ENCODE measurements around the gene CUTA. TPM values are rescaled to one million over a fixed set of nuclear protein-coding genes. Genes with fewer than 3 reads are reported as not detected.
A peak's percentile ranks its signal among the peaks of the same experiment; 100 is the strongest.

Gene CUTA, protein sequence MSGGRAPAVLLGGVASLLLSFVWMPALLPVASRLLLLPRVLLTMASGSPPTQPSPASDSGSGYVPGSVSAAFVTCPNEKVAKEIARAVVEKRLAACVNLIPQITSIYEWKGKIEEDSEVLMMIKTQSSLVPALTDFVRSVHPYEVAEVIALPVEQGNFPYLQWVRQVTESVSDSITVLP
- total RNA-seq (2014; rRNA removed; shearing (Covaris generic); ENCODE audit: low replicate concordance): 303 and 346 TPM in 2 replicates

- peak; percentile 100 for DNase-seq (ENCODE audit: low read depth)
- in situ Hi-C loops (cut with HindIII; ENCODE audit: low pct_unique_long_range_greater_than_20kb, low sequenced_read_pairs): no loop called here
Observed at GRCh38 chr6:33417903-33418689, at the start of gene CUTA. CUTA (minus strand) TSS chr6:33418107; CDS start chr6:33418000, 107 bp downstream.

DNA sequence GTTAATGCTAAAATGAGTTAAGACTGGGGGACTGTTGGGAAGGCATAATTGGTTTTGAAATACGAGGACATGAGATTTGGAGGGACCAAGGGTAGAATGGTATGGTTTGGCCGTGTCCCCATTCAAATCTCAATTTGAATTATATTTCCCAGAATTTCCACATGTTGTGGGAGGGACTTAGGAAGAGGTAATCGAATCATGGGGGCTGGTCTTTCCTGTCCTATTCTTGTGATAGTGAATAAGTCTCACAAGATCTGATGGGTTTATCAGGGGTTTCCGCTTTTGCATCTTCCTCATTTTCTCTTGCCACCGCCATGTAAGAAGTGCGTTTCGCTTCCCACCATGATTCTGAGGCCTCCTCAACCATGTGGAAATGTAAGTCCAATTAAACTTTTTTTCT is 49.2 kb upstream of the CUTA start:
- no peak for DNase-seq (ENCODE audit: low read depth)
- in situ Hi-C loops (cut with HindIII; ENCODE audit: low pct_unique_long_range_greater_than_20kb, low sequenced_read_pairs): no loop called here

- in situ Hi-C loops (cut with HindIII; ENCODE audit: low pct_unique_long_range_greater_than_20kb, low sequenced_read_pairs): no loop called here
- DNase-seq (ENCODE audit: low read depth): no peak
Observed at GRCh38 chr6:33466075-33466735, 48.3 kb upstream of the CUTA start.

DNA sequence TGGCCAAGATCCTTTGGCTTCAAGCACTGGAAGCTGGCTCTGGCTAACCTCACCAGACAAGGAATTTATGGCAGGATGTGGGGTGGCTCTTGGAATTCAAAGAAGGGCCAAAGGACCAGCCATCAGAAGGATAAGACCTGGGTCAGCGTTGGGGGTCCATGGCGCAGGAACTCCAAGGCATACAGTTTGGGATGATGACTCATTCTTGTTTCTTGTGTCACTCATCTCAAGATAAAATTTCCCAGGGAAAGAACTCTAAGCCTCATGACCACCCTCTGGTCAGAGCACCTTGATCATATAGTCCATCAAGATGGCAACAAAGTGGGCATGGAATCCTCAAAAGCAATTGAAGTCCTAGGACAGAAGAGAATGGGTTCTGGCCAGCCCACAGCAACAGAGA is 41.3 kb upstream of the CUTA start:
- DNase-seq (ENCODE audit: low read depth): no peak
- in situ Hi-C loops (cut with HindIII; ENCODE audit: low pct_unique_long_range_greater_than_20kb, low sequenced_read_pairs): no loop called here

DNA sequence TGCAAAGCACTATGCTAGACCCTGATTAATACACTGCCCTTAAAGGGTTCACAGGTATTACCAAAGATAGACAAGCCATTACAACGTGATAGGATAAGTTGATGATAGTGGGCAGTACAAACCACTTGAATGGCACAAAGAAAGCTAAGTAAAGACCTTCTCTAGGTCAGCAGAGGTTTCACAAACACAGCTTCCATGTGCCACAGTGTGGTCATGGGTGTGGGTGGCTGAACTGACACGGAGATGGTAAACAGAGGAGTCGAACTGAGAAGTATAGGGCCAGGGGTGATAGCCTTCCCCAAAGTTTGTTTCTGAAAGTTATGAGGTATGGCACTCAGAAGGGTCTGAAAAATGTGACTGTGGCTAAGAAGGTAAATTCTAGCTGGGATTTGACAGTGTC is 40.8 kb upstream of the CUTA start:
- DNase-seq (ENCODE audit: low read depth): no peak
- in situ Hi-C loops (cut with HindIII; ENCODE audit: low pct_unique_long_range_greater_than_20kb, low sequenced_read_pairs): no loop called here

GRCh38 chr6:33456156-33456555 is 38.2 kb upstream of the CUTA start:
- in situ Hi-C loops (cut with HindIII; ENCODE audit: low pct_unique_long_range_greater_than_20kb, low sequenced_read_pairs): no loop called here
- no peak for DNase-seq (ENCODE audit: low read depth)

GRCh38 chr6:33455051-33455450 is 37.1 kb upstream of the CUTA start:
- in situ Hi-C loops (cut with HindIII; ENCODE audit: low pct_unique_long_range_greater_than_20kb, low sequenced_read_pairs): no loop called here
- no peak for DNase-seq (ENCODE audit: low read depth)

DNA sequence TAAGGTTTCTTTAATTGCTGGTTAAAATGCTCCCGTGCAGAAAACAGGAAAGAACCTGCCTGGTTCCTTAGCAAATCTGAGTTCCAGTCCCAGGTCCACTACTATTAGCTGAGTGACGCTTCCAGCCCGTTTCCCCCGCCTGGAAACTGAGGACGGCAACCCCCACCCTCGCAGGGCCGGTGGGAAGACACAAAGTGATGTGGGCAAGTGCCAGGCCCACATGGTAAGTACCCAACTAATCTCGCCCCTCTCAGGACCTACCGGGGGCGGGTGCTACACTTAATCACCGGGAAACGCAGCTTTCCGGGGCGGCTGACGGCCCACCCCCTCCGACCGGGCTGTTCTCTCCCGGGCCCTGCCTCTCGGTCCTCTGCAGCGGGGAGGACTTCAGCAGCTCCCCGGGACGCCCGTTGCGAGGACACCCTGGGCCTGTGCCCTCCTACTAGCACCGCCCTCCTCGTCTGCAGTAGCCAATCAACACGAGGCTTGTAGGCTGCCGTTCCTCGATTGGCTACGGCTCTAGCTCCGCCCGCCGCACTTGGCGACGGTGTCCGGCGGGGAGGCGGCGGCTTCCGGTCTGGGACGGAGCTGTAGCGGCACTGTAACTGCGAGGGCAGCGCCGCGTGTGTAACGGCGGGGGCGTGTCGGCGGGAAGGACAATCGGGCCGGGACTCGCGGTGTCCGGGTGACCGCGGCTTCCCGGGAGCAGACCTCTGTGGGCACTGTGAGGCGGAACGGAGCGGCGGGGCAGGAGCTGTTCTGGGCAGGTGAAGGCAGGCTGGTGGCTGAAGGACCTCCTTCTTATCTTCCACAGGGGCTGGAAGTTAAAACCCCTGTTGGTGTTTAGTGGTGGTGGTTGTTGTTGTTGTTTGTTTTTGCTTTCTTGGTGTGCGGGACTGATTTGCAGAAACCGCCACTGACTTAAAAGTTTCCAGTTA is 36.4 kb upstream of the CUTA start, which contains the start of gene ZBTB9:
ZBTB9 (plus strand) TSS at position 568 of the 938 bp plus-strand sequence. CDS start 525 bp downstream, outside the sequence.
- DNase-seq (ENCODE audit: low read depth): peak; percentile 96
- in situ Hi-C loops (cut with HindIII; ENCODE audit: low pct_unique_long_range_greater_than_20kb, low sequenced_read_pairs): no loop called here

GRCh38 chr6:33453393-33454008 is 35.6 kb upstream of the CUTA start:
- no peak for DNase-seq (ENCODE audit: low read depth)
- in situ Hi-C loops (cut with HindIII; ENCODE audit: low pct_unique_long_range_greater_than_20kb, low sequenced_read_pairs): no loop called here

DNA sequence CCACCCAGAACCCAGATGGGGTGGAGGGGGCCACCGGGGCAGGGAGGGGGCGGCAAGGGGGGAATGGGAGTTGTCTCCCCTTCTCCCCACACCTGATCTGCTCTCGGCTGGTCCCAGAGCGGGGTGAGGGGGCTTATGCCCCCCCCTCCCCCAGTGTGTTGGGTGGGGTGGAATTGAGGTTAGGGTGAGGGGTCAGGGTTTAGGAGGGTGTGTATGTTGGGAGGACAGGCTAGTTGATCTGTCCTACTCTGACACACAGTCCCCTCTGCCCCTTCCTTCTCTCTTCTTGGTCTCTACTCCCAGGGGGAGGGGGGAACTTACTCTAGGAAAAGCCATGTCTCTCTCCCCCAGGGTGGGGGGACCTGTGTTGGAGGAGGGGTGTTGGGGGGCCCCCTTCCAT is 34.6 kb upstream of the CUTA start:
- no peak for DNase-seq (ENCODE audit: low read depth)
- in situ Hi-C loops (cut with HindIII; ENCODE audit: low pct_unique_long_range_greater_than_20kb, low sequenced_read_pairs): no loop called here

- in situ Hi-C loops (cut with HindIII; ENCODE audit: low pct_unique_long_range_greater_than_20kb, low sequenced_read_pairs): no loop called here
- DNase-seq (ENCODE audit: low read depth): no peak
Observed at GRCh38 chr6:33451606-33452005, 33.7 kb upstream of the CUTA start.

GRCh38 chr6:33450434-33450833 is 32.5 kb upstream of the CUTA start:
- in situ Hi-C loops (cut with HindIII; ENCODE audit: low pct_unique_long_range_greater_than_20kb, low sequenced_read_pairs): no loop called here
- DNase-seq (ENCODE audit: low read depth): no peak

DNA sequence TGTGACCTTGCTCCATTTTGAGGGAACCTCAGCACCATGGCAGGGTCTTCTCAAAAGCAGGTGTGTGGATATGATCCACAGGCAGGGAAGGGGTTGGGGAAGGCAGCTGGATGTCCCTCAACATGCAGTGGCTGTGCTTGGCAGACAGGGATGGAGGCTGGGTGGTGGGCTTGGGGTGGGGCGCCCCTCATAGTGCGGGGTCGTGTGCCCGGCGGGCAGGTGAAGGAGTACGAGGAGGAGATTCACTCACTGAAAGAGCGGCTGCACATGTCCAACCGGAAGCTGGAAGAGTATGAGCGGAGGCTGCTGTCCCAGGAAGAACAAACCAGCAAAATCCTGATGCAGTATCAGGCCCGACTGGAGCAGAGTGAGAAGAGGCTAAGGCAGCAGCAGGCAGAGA is 28.4 kb upstream of the CUTA start:
- no peak for DNase-seq (ENCODE audit: low read depth)
- in situ Hi-C loops (cut with HindIII; ENCODE audit: low pct_unique_long_range_greater_than_20kb, low sequenced_read_pairs): no loop called here

DNA sequence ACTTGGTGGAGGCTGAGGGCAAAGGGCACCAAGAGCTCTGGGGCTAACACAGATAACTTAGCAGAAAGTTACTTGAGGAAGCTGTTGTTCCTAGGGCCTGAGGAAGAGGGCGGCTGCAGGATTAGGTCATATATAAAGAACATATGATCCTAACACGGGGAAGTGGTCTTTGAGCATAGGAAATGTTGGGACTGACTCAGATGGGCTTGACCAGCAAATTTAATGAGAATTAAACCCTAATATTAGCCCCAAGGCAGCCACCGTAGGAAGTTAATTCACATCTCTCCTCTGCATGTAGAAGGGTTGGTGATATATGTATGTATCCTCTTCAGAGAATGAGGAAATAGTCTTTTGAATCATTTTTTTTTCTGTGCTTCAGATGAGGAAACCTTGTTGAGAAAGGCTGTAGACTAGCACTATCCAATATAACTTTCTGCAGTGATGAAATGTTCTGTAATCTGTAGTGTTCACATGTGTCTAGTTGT is 27.3 kb upstream of the CUTA start:
- in situ Hi-C loops (cut with HindIII; ENCODE audit: low pct_unique_long_range_greater_than_20kb, low sequenced_read_pairs): no loop called here
- DNase-seq (ENCODE audit: low read depth): no peak

- no peak for DNase-seq (ENCODE audit: low read depth)
- in situ Hi-C loops (cut with HindIII; ENCODE audit: low pct_unique_long_range_greater_than_20kb, low sequenced_read_pairs): no loop called here
Observed at GRCh38 chr6:33443619-33444504, 26.0 kb upstream of the CUTA start.

GRCh38 chr6:33443025-33443424 is 25.1 kb upstream of the CUTA start:
- in situ Hi-C loops (cut with HindIII; ENCODE audit: low pct_unique_long_range_greater_than_20kb, low sequenced_read_pairs): no loop called here
- DNase-seq (ENCODE audit: low read depth): no peak

DNA sequence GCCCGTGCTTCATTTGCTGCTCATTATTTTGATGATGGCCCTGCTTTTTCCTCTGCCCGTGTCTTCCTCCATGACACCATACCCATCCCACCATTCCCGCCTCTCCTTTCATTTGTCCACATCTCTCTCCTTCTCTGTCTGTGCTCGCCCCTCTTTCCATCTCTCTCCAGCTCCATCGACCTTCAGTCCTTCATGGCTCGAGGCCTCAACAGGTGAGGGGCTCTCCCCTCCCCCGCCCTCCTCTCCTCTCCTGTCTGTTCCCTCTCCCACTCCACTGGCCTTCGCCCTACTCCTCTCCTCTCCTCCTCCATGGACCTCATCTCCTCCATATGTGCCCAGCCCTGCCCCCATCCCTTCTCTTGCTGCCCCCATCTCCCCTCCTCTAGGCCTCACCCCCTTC is 24.4 kb upstream of the CUTA start:
- no peak for DNase-seq (ENCODE audit: low read depth)
- in situ Hi-C loops (cut with HindIII; ENCODE audit: low pct_unique_long_range_greater_than_20kb, low sequenced_read_pairs): no loop called here
